ENCODE results near the gene HSF5.
A peak's percentile ranks its signal among the peaks of the same experiment; 100 is the strongest.

The HSF5 gene

DNA sequence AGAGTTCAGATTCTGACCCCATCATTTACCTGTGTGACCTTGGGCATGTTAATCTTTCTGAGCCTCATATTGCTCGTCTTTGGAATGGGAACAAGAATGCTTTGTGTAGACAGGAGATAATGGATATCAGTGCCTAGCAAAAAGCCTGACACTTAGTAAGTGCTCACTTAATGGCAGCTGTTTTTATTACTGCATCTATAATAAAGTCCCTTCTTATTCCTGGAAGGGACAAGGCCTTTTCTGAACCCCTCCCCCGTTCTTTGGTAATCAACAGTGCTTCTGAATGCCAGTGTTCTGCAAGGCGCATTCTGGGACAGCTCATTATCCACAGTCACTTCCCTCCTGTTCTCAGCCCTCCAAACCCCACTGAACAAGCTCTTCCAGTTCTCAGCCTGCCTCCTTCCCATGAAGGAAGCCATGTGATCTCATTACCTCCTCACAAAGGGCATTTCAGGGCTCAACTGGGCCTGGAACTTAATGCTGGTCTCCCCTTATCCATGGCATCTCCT, 111.1 kb downstream of the HSF5 start:
- Histone ChIP-seq H3K4me3 (ENCODE audit: severe bottlenecking) (no peak overlapping the region), H3K27me3 (ENCODE audit: insufficient read depth, poor library complexity, severe bottlenecking) (no peaks in the 10 kb centered on the region), H3K9me3 (ENCODE audit: severe bottlenecking) (no peaks in the 10 kb centered on the region), H3K4me1 (ENCODE audit: insufficient read depth, poor library complexity, severe bottlenecking) (peaks cover 4% of the 10 kb centered on the region), H3K36me3 (ENCODE audit: low read depth) (no peaks in the 10 kb centered on the region), H3K27ac (ENCODE audit: poor library complexity, severe bottlenecking) (no peak overlapping the region)
- DNase-seq (ENCODE audit: low spot score): no peak
- peak; percentile 51; the same call in 1 of the 3 replicates for ATAC-seq (ENCODE audit: low read depth)
- TF ChIP-seq, protein P1, sequence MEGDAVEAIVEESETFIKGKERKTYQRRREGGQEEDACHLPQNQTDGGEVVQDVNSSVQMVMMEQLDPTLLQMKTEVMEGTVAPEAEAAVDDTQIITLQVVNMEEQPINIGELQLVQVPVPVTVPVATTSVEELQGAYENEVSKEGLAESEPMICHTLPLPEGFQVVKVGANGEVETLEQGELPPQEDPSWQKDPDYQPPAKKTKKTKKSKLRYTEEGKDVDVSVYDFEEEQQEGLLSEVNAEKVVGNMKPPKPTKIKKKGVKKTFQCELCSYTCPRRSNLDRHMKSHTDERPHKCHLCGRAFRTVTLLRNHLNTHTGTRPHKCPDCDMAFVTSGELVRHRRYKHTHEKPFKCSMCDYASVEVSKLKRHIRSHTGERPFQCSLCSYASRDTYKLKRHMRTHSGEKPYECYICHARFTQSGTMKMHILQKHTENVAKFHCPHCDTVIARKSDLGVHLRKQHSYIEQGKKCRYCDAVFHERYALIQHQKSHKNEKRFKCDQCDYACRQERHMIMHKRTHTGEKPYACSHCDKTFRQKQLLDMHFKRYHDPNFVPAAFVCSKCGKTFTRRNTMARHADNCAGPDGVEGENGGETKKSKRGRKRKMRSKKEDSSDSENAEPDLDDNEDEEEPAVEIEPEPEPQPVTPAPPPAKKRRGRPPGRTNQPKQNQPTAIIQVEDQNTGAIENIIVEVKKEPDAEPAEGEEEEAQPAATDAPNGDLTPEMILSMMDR (IDR thresholded peaks at IDR 0.05; ENCODE audit: poor library complexity, severe bottlenecking): no peak

DNA sequence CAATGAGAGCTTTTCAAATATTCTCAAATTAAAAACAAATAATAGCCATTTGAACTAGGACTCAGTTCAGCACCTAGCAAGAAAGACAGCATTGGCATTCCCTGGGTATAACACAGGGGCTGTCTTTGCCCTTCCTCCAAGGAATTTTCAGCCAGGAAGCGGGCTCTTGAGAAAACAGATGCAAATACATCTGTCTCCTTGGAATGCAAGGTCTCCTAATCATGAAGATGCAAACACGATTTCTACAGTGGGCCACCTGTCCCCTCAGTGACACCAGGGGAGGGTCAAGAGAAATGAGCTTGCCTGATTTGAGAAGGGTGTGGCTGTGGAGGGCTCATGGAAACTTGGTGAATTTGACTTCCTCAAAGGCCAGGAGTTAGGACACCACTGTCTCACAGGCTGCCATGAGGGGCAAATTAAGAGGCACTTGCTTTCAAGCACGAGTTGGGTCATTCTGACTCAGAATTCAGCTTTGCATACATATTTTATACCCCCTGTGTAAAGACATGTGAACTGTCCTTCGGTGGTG, 111.7 kb downstream of the HSF5 start:
- H3K9me3 ChIP-seq (ENCODE audit: severe bottlenecking): no peaks in the 10 kb centered on the region
- TF ChIP-seq, protein P1 (IDR thresholded peaks at IDR 0.05; ENCODE audit: poor library complexity, severe bottlenecking): no peak
- ATAC-seq (ENCODE audit: low read depth): no peak
- H3K27me3 ChIP-seq (ENCODE audit: insufficient read depth, poor library complexity, severe bottlenecking): no peaks in the 10 kb centered on the region
- no peaks in the 10 kb centered on the region for H3K36me3 ChIP-seq (ENCODE audit: low read depth)
- no peak overlapping the region for H3K27ac ChIP-seq (ENCODE audit: poor library complexity, severe bottlenecking)
- peaks cover 4% of the 10 kb centered on the region for H3K4me1 ChIP-seq (ENCODE audit: insufficient read depth, poor library complexity, severe bottlenecking)
- H3K4me3 ChIP-seq (ENCODE audit: severe bottlenecking): no peak overlapping the region
- DNase-seq (ENCODE audit: low spot score): no peak

DNA sequence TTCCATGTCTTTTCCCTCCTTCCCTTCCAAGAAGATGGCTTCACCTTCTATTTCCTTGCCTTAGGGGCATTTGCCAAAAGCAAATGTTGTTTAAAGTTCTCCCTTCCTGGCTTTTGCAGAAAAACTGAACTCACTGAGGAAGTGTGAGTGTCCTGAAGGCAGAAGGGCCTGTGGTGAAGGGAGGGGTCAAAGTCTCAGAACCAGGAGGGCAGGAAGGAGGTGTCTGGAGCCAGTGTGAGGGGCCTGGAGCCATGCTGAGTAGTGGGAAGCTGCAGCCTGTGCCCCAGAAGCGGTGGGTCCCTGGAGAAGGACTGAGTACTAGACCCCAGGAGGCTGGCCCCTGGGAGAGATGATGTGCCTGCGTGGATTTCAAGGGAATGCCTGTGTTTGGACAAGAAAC, 112.4 kb downstream of the HSF5 start:
- Histone ChIP-seq H3K27ac (ENCODE audit: poor library complexity, severe bottlenecking) (no peak overlapping the region), H3K36me3 (ENCODE audit: low read depth) (no peaks in the 10 kb centered on the region), H3K4me3 (ENCODE audit: severe bottlenecking) (no peak overlapping the region), H3K27me3 (ENCODE audit: insufficient read depth, poor library complexity, severe bottlenecking) (no peaks in the 10 kb centered on the region), H3K4me1 (ENCODE audit: insufficient read depth, poor library complexity, severe bottlenecking) (peaks cover 4% of the 10 kb centered on the region), H3K9me3 (ENCODE audit: severe bottlenecking) (no peaks in the 10 kb centered on the region)
- ATAC-seq (ENCODE audit: low read depth): no peak
- TF ChIP-seq, protein P1 (IDR thresholded peaks at IDR 0.05; ENCODE audit: poor library complexity, severe bottlenecking): no peak
- no peak for DNase-seq (ENCODE audit: low spot score)

DNA sequence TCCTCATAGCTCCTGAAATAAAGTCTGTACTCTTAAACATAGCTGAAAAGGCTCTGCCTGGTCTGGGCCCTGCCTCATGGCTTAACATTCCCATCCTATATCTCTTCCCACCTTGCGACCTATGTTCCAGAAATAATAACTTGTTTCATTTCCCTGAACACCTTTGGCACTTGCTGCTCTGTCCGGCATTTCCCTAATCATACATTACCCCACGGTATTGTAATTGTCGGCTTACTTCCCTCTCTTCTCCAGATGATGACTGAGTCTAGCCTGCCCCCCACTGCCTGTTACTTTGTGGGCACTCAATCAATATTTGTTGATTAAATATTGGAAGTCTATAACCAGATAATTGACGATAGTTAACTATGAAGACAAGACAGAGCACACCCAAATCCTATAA, 113.0 kb downstream of the HSF5 start:
- no peak overlapping the region for H3K27ac ChIP-seq (ENCODE audit: poor library complexity, severe bottlenecking)
- DNase-seq (ENCODE audit: low spot score): no peak
- no peaks in the 10 kb centered on the region for H3K27me3 ChIP-seq (ENCODE audit: insufficient read depth, poor library complexity, severe bottlenecking)
- peaks cover 4% of the 10 kb centered on the region for H3K4me1 ChIP-seq (ENCODE audit: insufficient read depth, poor library complexity, severe bottlenecking)
- no peak for ATAC-seq (ENCODE audit: low read depth)
- TF ChIP-seq, protein P1 (IDR thresholded peaks at IDR 0.05; ENCODE audit: poor library complexity, severe bottlenecking): no peak
- H3K9me3 ChIP-seq (ENCODE audit: severe bottlenecking): no peaks in the 10 kb centered on the region
- no peaks in the 10 kb centered on the region for H3K36me3 ChIP-seq (ENCODE audit: low read depth)
- no peak overlapping the region for H3K4me3 ChIP-seq (ENCODE audit: severe bottlenecking)

DNA sequence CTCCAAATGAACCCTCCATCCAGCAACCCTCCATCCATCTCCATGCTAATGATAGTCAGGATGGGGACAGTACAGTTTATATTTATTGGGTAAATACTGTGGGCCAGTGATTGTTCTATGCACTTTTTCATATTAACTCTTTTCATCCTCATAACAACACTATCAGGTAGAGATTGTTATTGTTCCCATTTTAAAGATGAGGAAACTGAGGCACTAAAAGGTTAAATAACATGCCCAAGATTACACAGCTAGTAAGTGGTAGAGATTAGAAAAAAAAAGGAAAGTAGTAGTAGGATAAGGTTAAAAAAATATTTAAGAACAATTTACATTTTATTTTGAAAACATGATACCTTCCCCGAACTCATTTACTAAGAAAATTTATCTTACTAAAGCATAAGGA, 114.3 kb downstream of the HSF5 start:
- H3K36me3 ChIP-seq (ENCODE audit: low read depth): no peaks in the 10 kb centered on the region
- no peaks in the 10 kb centered on the region for H3K27me3 ChIP-seq (ENCODE audit: insufficient read depth, poor library complexity, severe bottlenecking)
- TF ChIP-seq, protein P1 (IDR thresholded peaks at IDR 0.05; ENCODE audit: poor library complexity, severe bottlenecking): no peak
- DNase-seq (ENCODE audit: low spot score) (no peak), ATAC-seq (ENCODE audit: low read depth) (no peak)
- H3K4me1 ChIP-seq (ENCODE audit: insufficient read depth, poor library complexity, severe bottlenecking): peaks cover 4% of the 10 kb centered on the region
- no peak overlapping the region for H3K27ac ChIP-seq (ENCODE audit: poor library complexity, severe bottlenecking)
- no peaks in the 10 kb centered on the region for H3K9me3 ChIP-seq (ENCODE audit: severe bottlenecking)
- H3K4me3 ChIP-seq (ENCODE audit: severe bottlenecking): no peak overlapping the region

Measured in RWPE2 (cell line).